ENCODE results near the gene LRIG1.
A peak's percentile ranks its signal among the peaks of the same experiment; 100 is the strongest.

Gene LRIG1

GRCh38 chr3:66466606-66467270 is 34.1 kb downstream of the LRIG1 start:
- DNase-seq: no peak

- DNase-seq: no peak
Measured at GRCh38 chr3:66465587-66465986, 35.2 kb downstream of the LRIG1 start.

DNA sequence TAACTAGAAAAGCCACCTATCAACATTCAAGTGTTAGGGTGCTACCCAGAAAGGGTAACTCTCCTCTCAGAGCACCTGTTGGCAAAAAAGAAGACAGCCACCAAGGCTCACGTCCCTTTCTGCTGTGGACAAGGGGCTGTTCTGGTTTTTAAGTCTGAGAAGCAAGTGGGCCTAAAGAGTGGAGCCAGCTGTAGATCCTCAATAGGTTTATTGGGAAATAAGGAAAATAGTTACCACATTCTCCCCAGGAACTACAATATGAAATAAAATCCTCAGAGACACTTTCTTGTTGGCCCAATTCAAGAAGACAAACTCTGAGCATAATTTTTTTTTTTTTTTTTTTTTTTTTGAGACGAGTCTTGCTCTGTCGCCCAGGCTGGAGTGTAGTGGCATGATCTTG is 35.8 kb downstream of the LRIG1 start:
- no peak for DNase-seq

- no peak for DNase-seq
Measured at GRCh38 chr3:66464512-66464894, 36.3 kb downstream of the LRIG1 start.

DNA sequence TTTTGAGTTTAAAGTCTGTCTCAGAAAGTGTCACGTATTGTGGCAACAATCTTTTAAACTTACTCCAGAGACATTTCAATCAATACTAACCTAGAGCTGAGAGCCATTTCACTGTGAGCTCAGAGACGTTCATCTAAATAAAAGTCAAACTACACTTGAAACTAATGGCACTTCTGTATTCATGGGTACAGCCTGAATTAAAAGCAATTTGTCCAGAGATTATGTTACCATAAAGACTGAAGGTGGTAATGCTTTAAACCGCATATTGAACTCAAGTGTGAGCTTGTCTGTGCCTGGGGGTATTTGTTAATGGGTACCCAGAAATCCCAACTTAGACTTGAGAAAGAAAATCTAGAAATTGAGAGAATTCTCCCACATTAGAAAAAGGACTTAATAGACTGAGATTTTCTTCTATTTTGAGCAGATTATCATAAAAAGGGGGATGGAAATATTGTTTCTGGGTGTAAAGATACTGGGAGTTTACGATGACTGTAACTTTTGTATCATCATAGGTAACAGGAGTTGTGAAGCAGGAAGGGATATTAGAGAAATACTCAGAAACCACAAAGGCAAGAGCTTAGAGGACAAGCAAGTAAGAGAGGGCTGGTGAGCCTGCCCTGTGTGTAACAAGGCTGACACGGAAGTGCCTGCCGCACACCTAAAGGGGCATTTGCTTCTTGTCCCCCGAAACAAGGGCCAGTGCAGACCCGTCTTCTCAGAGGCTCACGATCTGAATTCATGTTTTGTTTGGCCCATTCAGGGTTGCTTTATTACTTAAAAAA is 36.9 kb downstream of the LRIG1 start:
- no peak for DNase-seq

DNA sequence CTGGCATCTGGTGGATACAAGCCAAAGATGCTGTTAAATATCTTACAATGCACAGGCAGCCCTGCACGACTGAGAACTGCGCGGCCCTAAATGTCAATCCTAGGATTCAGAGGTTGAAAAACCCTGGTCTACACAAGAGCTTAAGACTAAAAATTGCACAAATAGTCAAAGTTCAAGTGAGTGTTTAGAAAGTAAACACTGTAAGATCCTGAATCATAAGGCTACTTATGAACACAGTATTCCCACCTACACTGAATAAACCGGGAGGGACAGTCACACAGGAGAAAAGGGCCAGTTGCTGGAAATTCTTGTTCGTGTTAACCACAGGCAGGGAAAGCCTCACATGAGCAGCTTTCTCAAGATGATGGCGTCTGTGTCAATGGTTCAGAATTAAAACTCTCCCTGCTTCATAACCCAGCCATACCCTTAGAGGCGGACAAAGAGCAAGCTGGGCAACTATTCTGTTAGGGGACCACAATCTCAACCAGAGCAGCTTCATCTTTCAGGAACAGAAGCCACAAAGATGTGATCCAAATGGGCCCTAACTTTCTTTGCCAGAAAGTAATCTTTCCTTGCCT is 37.7 kb downstream of the LRIG1 start:
- DNase-seq: no peak

GRCh38 chr3:66457252-66457651 is 43.6 kb downstream of the LRIG1 start:
- no peak for DNase-seq

DNA sequence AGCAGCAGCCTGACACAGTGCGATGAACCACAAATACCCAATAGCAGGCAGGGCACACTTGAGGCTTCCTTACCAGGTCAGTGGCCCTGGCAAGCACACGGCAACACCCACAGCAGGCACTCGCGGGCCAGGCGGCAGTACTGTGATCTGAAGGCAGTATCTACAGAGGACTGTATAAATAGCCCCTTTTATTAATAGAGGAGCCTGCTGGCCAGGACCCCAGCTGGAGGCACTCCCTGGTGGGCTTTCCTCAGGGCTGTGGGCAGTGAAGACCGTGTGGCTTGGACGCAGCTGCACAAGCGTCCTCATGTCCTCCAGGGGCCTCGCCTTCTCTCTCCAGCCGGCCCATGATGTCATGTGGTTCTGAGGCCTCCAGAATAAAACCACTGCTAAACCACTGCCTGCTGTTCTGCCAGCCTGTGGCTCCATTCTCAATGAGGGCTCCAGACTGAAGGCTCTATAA is 44.1 kb downstream of the LRIG1 start:
- peak in 1 of 2 donors; percentile 15 for DNase-seq

DNA sequence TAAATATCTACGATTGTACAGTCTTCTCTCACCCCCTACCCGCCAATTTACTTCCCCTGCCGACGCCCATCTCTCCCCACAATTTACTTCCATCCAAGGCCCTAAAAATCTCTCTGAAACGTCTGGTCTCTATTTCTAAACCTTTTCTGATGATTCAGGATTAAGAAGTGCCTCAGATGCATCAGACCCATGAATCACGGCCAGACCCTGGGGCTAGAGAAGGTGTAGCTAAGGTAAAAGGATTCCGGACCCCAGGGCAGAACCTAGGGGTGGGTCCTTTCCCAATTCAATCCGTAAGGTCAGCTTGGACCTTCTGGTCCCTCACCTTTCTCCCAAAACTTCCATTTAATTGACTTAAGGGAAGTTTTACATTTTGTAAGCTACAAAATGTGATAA is 46.4 kb downstream of the LRIG1 start:
- no peak for DNase-seq

DNA sequence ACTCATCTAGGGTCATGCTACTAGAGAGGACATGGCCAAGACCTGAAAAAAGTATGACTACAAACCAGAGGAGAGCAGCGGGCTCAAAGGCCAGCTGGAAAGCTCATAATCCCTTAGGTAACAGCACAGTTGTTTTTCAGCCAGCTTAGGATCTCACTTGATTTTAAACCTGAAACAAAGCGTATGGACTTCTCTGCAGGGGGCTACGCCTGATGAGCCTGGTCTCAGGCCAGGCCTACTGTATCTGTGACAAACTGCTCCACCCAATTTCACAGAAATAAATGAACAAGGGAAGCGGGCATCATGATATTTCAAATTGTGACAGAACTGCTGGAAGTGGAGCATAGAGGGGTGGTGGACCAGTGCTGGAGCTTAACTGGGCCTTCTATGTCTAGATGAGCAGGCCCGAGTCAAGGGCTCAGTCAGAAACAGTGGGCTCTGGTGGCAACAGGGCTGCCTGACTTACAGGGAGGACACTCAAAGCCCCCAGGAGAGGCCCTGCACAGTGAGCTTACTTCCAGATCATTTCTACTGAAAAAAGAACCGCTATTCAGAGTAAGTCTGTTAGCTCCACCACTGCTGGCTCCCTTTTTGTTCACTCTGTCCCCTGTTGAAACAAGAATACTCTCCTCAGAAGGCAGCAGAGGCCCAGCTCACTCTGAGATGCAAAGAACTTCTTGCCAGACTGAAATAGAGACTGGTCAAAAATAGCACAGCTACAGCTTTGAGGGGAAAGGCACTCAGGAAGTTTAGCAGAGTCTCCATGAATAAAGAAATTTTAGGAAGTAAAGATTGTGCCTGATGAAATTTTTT is 47.0 kb downstream of the LRIG1 start:
- DNase-seq: no peak

DNA sequence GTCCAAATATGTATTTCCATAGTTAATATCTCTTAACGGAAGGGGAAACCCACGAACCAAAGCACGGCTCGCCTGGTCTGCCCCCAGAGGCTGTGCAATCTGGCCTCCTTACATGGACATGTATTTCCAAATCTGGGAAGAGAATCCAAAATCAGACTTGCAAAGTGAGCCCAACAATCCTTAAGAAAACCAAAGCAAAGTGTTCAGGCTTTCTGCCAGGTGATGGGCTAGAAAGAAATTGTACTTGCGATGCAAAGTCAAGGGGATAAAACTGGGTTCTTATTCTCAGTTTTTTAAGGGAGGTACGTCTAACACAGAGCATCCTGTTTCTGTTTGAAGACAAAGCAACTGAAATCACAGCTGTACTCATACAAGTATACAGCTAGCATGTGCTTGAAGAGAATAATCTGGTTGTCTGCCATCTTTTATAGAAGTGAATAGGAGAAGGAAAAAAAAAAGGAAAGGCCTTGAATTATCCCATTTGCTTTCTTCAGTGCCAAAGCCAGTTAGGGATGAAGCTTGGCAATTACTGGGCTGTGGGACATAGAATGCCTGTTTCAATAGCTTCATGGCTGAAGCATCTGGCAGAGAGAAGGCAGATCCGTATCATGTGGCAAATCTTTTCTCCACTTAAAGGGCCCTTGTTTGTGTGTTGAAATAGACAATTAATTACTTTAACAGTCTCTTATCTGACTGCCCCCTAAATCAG is 48.4 kb downstream of the LRIG1 start:
- no peak for DNase-seq

DNA sequence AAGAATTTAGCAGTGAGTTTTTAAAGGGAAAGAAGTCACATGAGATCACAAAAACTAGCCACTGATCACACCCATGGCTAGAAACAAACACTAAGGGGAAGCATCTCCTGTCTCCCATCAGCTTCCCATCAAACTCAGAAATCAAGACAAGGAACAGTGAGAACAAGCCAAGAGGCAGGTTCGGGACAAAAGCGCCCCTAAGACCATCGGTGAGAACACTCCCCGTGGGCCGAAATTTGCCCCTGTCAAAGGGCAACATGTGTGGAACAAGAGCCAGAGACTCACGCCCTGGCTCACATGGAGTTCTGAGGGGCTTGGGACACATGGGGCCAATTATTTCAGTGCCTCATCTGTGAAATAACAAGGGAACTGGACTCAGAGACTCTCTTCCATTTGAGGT is 49.1 kb downstream of the LRIG1 start:
- DNase-seq: no peak

DNA sequence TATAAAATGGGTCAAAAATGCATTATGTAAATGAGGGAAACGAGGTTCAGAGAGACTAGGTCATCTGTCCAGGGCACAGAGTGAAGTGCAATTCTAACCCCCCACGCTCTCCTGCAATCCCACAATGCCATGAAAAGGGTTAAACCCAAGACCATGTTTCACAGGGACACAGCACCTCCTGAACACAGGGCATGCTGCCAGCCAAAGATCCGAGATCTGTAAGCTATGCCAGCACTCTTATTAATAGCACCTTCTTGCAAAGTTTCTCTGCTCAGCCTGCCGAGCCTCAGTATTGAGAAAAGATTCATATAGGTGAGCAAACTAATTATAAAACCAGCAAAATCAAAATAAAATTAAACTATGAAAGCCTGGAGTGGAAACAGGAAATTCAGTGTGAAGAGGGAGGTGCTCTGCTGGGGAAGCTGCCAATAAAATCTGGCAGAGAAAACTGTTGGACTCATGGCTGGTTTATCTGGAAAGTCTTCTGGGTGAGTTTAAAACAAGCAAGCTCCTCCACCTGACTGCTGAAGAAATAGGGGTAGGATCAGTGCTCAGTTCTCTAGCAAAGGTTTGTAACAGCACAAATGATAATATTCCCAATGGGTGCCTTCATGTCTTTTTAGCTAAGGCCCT is 50.3 kb downstream of the LRIG1 start:
- DNase-seq: no peak

- DNase-seq: no peak
Measured at GRCh38 chr3:66449411-66449974, 51.3 kb downstream of the LRIG1 start.

GRCh38 chr3:66444146-66444644 is 56.6 kb downstream of the LRIG1 start:
- no peak for DNase-seq

DNA sequence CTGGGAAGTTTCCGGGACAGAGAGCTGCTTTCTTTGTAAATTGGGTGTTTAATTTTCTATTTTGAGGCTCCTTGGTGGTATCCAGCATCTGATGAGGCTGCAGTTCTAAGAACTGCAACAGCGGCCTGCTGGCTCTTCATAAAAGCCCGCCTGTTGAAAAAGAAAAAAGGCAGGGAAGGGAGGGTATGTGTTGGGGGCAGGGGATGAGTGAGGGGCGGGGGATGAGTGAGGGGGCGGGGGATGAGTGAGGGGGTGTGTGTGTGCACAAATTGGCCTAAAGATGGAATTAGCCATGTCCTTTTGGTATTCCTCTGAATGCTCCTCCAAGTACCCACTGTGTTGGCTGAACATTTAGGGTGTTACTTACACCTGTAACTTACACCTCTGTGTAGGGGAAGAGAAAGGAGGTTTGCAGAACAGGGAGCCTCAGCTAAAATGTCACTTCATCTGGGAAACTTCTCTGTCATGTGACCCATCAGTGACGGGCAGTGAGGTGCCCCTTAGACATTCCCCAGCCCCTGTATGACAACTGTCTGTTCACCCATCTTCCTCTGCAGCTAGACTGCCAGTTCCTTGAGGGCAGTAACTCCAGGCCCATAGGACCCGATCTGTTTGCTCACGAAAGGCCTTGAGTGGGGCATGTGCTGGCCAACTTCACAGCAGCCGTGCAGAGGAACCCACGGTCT is 57.6 kb downstream of the LRIG1 start:
- DNase-seq: no peak

GRCh38 chr3:66442254-66443117 is 58.3 kb downstream of the LRIG1 start:
- no peak for DNase-seq

DNA sequence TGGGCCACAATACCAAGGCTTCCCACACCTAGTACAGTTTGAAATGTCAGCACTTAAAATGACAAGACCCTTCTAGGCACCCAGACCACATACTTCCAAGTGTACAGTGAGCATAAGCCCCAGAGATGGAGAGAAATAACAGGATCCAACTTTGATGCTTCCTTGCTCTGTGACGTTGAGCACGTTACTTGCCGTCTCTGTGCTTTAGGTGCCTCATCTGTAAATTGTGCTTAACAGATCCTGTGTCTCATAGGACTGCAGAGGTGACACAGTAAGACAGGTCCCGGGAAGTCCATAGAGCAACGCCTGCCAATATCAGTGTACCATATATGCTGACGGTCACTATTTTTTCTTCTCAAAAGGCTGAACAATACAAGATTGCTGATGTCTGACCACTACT is 59.1 kb downstream of the LRIG1 start:
- DNase-seq: no peak

GRCh38 chr3:66441129-66441528 is 59.7 kb downstream of the LRIG1 start:
- DNase-seq: no peak
